Measurements from ENCODE around the gene SPATS1. TPM values are rescaled to one million over a fixed set of nuclear protein-coding genes. Genes with fewer than 3 reads are reported as not detected.

Gene SPATS1
- total and polyA plus RNA-seq, 3 donors from 2014 or later: 10.7 to 51.7 (median 13.1) TPM

GRCh38 chr6:44302856-44303255 is 39.6 kb upstream of the SPATS1 start:
- Histone ChIP-seq H3K27ac (no peak overlapping the region), H3K4me3 (no peak overlapping the region), H3K4me1 (peaks cover 2% of the 10 kb centered on the region), H3K36me3 (ENCODE audit: low read depth, missing control alignments) (no peaks in the 10 kb centered on the region), H3K27me3 (no peaks in the 10 kb centered on the region), H3K9me3 (no peaks in the 10 kb centered on the region)
- no peak for DNase-seq
- TF ChIP-seq CTCF (IDR thresholded peaks at IDR 0.05) (no peak), POLR2A (IDR thresholded peaks at IDR 0.05) (no peak)
- intact Hi-C loops (cut with DNase I; ENCODE audit: low total_unique reads): no loop called here
- 91 to 95% methylated on average over 4 to 12 of the region's 12 CpGs for WGBS, 2 donors

- Histone ChIP-seq H3K4me3 (no peak overlapping the region), H3K9me3 (no peaks in the 10 kb centered on the region), H3K4me1 (no peaks in the 10 kb centered on the region), H3K27ac (no peak overlapping the region), H3K27me3 (no peaks in the 10 kb centered on the region), H3K36me3 (ENCODE audit: low read depth, missing control alignments) (no peaks in the 10 kb centered on the region)
- 100% methylated on average over 6 of the region's 6 CpGs for WGBS, 2 donors
- TF ChIP-seq POLR2A (IDR thresholded peaks at IDR 0.05) (no peak), CTCF (IDR thresholded peaks at IDR 0.05) (no peak)
- intact Hi-C loops (cut with DNase I; ENCODE audit: low total_unique reads): no loop called here
- DNase-seq: no peak
These were observed 38.6 kb upstream of the SPATS1 start for GRCh38 chr6:44303842-44304241.

GRCh38 chr6:44304282-44305199 is 37.9 kb upstream of the SPATS1 start:
- intact Hi-C loops (cut with DNase I; ENCODE audit: low total_unique reads): no loop called here
- peak; percentile 39 for DNase-seq
- no peaks in the 10 kb centered on the region for H3K36me3 ChIP-seq (ENCODE audit: low read depth, missing control alignments)
- no peaks in the 10 kb centered on the region for H3K4me1 ChIP-seq
- 84 to 89% methylated on average over 11 to 25 of the region's 25 CpGs for WGBS, 2 donors
- no peak overlapping the region for H3K27ac ChIP-seq
- H3K4me3 ChIP-seq: no peak overlapping the region
- H3K9me3 ChIP-seq: no peaks in the 10 kb centered on the region
- H3K27me3 ChIP-seq: no peaks in the 10 kb centered on the region
- TF ChIP-seq POLR2A (IDR thresholded peaks at IDR 0.05): no peak
- peak; percentile 62 to 80 (median 68) for TF ChIP-seq CTCF (IDR thresholded peaks at IDR 0.05)

- Histone ChIP-seq H3K9me3 (no peaks in the 10 kb centered on the region), H3K4me1 (no peaks in the 10 kb centered on the region), H3K4me3 (no peak overlapping the region), H3K36me3 (ENCODE audit: low read depth, missing control alignments) (no peaks in the 10 kb centered on the region), H3K27me3 (no peaks in the 10 kb centered on the region), H3K27ac (no peak overlapping the region)
- intact Hi-C loops (cut with DNase I; ENCODE audit: low total_unique reads): no loop called here
- TF ChIP-seq CTCF (IDR thresholded peaks at IDR 0.05) (no peak), POLR2A (IDR thresholded peaks at IDR 0.05) (no peak)
- DNase-seq: no peak
- 91 to 94% methylated on average over 2 to 5 of the region's 5 CpGs for WGBS, 2 donors
These were observed 37.2 kb upstream of the SPATS1 start for GRCh38 chr6:44305200-44305725.
